ENCODE measurements around the gene VWC2L. TPM values are rescaled to one million over a fixed set of nuclear protein-coding genes. Genes with fewer than 3 reads are reported as not detected.

The VWC2L gene
- total and polyA plus RNA-seq, 10 of the 15 experiments (the other 5 are each of a cell fraction or from before 2014, with no cell fraction given): not detected

DNA sequence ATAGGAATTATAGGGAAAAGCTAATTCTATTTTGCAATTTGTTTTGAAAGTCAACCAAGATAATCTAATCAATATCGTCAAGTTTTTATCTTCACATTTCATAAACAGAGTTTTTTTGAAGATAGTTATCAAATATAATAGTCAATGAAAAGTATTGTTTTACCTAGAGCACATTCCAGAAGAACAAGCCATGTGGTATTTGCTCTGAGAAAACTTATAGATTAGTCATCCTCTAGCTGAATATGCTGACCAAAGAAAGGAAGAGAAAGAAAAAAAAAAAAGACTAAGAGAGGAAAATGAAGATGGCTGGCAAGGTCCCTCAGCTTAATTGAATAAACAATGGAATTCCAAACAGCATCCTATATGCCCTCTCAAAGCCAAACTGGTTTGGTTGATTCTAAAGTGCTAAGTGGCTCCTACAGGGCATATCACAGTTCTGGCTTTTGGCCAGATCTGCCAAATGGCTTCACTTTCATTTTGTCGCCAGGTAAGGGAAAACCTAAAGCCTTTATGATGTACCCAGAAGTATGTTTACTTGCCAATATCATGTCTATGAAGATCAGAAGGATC lies 132.6 kb downstream of the VWC2L start (continued):
- TF ChIP-seq KDM1A (IDR thresholded peaks at IDR 0.05; ENCODE audit: borderline replicate concordance): no peak
- TF ChIP-seq CREM (IDR thresholded peaks at IDR 0.05; ENCODE audit: low read depth): no peak

DNA sequence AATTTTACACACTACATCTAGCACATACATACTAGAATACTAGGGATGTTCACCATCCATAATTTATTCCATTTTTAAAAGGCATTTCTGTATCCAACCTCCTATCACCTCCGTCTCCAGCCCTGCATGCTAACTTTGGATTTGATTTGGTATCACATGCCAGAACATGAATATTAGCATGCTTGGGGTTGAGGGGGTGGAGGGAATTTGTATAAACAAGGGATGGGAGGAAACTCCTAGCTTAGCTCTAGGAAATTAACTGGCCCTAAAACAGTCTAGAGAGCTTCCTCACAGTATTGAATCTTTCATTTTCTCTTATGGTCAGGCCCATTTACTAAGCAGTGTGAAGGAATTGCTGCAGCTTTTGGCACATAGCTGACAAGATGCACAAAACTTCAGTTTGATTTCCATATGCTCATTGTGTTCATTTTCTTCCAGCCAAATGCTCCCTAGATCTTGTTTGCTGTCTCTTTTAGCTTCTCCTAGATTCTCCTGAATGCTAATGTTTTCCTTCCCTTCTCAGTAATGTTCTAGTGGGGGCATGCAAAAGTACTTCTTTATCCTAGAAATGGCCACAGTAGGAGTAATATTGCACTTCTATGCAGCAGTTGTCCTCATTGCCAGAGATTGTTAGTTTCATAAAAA lies 135.2 kb downstream of the VWC2L start:
- intact Hi-C loops (cut with micrococcal nuclease; ENCODE audit: unreplicated experiment): no loop called here

More for the DNA sequence above, 135.2 kb downstream of the VWC2L start:
- in situ Hi-C loops (cut with MboI): no loop called here
- no TSS peak for BruUV-seq (replicated peaks)
- no peak for FAIRE-seq
- Histone ChIP-seq H3K9me3 (replicated peaks; ENCODE audit: control insufficient read depth, insufficient read depth, low read length) (no peaks in the 10 kb centered on the region), H3K36me3 (ENCODE audit: control insufficient read depth in 2 of 2, insufficient read depth in 2 of 2, low read length in 1 of 2) (no peaks in the 10 kb centered on the region), H2AFZ (ENCODE audit: control insufficient read depth, low read depth, low read length) (no peak overlapping the region), H4K20me1 (ENCODE audit: control insufficient read depth, insufficient read depth) (no peaks in the 10 kb centered on the region), H3K4me3 (no peak overlapping the region), H3K79me2 (ENCODE audit: control insufficient read depth, insufficient read depth, low read length) (no peaks in the 10 kb centered on the region), H3K4me1 (ENCODE audit: control insufficient read depth, insufficient read depth, low read length) (no peaks in the 10 kb centered on the region), H3K9ac (ENCODE audit: control insufficient read depth, insufficient read depth, low read length) (no peak overlapping the region), H3K4me2 (ENCODE audit: control insufficient read depth, insufficient read depth) (no peak overlapping the region), H3K27me3 (replicated peaks in 1 of 2; ENCODE audit: control insufficient read depth in 2 of 2, insufficient read depth in 2 of 2, low read length in 1 of 2) (no peaks in the 10 kb centered on the region), H3K27ac (ENCODE audit: control insufficient read depth, insufficient read depth) (no peak overlapping the region)
- POLR2A ChIA-PET: no interaction called here
- DNase-seq (ENCODE audit: low read depth, low spot score): no peak
- no peak for ATAC-seq
- CTCF ChIA-PET: interaction anchor here (1.3 kb wide), 1 partner anchor 42 kb away, joined by 3 read pairs; no protein-coding TSS in a partner anchor
- SMC1A ChIA-PET (ENCODE audit: uncharacterized antibody, unreplicated experiment): no interaction called here
- RAD21 ChIA-PET (ENCODE audit: unreplicated experiment): no interaction called here
- WGBS (ENCODE audit: insufficient coverage, insufficient replicate concordance, low lambda C conversion rate, missing lambda C conversion rate): 3% methylated on average over 1 of the region's 1 CpG
- TF ChIP-seq CBFB (IDR thresholded peaks at IDR 0.05; ENCODE audit: low read depth) (no peak), SIX5 (IDR thresholded peaks at IDR 0.05; ENCODE audit: low read depth, low read length, severe bottlenecking) (no peak), TCF3 (IDR thresholded peaks at IDR 0.05; ENCODE audit: borderline replicate concordance, insufficient read depth, low read depth, low read length) (no peak), BRCA1 (IDR thresholded peaks at IDR 0.05; ENCODE audit: low read depth, low read length) (no peak), NFYB (IDR thresholded peaks at IDR 0.05; ENCODE audit: insufficient read depth, low read depth, low read length) (no peak), CBX5 (IDR thresholded peaks at IDR 0.05; ENCODE audit: low read depth) (no peak), GATAD2B (conservative IDR thresholded peaks at IDR 0.05; ENCODE audit: low read depth) (no peak), IKZF2 (IDR thresholded peaks at IDR 0.05) (no peak)
- TF ChIP-seq, protein P1, sequence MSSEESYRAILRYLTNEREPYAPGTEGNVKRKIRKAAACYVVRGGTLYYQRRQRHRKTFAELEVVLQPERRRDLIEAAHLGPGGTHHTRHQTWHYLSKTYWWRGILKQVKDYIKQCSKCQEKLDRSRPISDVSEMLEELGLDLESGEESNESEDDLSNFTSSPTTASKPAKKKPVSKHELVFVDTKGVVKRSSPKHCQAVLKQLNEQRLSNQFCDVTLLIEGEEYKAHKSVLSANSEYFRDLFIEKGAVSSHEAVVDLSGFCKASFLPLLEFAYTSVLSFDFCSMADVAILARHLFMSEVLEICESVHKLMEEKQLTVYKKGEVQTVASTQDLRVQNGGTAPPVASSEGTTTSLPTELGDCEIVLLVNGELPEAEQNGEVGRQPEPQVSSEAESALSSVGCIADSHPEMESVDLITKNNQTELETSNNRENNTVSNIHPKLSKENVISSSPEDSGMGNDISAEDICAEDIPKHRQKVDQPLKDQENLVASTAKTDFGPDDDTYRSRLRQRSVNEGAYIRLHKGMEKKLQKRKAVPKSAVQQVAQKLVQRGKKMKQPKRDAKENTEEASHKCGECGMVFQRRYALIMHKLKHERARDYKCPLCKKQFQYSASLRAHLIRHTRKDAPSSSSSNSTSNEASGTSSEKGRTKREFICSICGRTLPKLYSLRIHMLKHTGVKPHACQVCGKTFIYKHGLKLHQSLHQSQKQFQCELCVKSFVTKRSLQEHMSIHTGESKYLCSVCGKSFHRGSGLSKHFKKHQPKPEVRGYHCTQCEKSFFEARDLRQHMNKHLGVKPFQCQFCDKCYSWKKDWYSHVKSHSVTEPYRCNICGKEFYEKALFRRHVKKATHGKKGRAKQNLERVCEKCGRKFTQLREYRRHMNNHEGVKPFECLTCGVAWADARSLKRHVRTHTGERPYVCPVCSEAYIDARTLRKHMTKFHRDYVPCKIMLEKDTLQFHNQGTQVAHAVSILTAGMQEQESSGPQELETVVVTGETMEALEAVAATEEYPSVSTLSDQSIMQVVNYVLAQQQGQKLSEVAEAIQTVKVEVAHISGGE (CRISPR knock-in tag; IDR thresholded peaks at IDR 0.05): no peak
